ENCODE data around the gene C10orf90. TPM values are rescaled to one million over a fixed set of nuclear protein-coding genes. Genes with fewer than 3 reads are reported as not detected.

The C10orf90 gene
- total RNA-seq, 1 donor from 2014 or later, result not detected

DNA sequence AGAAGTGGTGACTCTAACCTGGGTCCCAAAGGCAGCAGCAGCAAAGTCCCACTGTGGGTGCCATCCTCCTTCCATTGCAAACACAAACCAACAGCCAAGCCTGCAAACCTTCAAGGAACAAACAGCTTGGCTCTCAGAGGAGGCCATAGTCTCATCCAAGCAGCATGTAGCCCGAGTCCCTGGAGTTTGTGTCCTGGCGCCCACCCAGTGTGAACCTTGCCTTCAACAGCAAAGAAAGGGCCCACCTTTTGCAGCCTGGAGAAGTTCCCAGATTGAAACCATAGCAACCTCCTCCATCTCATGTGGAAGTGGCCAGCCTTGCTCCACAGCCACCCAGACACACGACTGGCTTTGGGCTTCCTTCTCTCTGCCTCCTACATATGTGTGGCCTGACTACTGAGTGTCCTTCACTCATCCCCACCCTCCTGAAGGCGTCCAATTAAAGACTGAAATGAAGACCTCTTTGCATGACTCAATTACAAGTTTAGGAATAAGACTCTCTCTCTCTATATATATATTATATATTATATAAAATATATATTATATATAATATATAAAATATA, 106.1 kb downstream of the C10orf90 start:
- DNase-seq (no peak), ATAC-seq (no peak)
- H3K4me1 ChIP-seq, result no peaks in the 10 kb centered on the region
- TF ChIP-seq, protein P1, sequence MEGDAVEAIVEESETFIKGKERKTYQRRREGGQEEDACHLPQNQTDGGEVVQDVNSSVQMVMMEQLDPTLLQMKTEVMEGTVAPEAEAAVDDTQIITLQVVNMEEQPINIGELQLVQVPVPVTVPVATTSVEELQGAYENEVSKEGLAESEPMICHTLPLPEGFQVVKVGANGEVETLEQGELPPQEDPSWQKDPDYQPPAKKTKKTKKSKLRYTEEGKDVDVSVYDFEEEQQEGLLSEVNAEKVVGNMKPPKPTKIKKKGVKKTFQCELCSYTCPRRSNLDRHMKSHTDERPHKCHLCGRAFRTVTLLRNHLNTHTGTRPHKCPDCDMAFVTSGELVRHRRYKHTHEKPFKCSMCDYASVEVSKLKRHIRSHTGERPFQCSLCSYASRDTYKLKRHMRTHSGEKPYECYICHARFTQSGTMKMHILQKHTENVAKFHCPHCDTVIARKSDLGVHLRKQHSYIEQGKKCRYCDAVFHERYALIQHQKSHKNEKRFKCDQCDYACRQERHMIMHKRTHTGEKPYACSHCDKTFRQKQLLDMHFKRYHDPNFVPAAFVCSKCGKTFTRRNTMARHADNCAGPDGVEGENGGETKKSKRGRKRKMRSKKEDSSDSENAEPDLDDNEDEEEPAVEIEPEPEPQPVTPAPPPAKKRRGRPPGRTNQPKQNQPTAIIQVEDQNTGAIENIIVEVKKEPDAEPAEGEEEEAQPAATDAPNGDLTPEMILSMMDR (IDR thresholded peaks at IDR 0.05), result no peak
- intact Hi-C loops (cut with DNase I), result no loop called here
- H3K27me3 ChIP-seq, result no peaks in the 10 kb centered on the region
- no peak overlapping the region for H3K4me3 ChIP-seq
- no peaks in the 10 kb centered on the region for H3K9me3 ChIP-seq
- no peak overlapping the region for H3K27ac ChIP-seq
- H3K36me3 ChIP-seq, result no peaks in the 10 kb centered on the region

DNA sequence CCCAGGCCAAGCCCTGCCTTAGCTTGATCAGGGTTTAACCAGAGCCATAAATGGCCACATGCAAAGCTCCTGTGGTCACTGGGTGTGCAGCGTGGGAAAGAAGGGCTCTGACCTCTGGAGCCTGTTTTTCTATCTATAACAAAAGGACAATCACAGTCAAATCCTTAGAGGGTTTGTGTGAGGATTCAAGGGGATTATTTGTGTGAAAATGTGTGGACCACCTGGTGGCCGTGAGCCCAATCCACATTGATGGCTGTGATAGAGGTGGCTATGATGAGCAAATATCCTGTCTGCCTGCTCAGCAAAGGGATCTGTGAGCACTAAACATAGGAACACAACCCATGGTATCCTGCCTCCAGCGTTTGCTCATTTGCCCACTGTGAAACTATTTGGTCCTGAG, 107.1 kb downstream of the C10orf90 start:
- no peak overlapping the region for H3K27ac ChIP-seq
- no peaks in the 10 kb centered on the region for H3K9me3 ChIP-seq
- H3K36me3 ChIP-seq, result no peaks in the 10 kb centered on the region
- H3K4me1 ChIP-seq, result no peaks in the 10 kb centered on the region
- no peak for DNase-seq
- TF ChIP-seq, protein P1 (IDR thresholded peaks at IDR 0.05), result no peak
- intact Hi-C loops (cut with DNase I), result no loop called here
- no peak for ATAC-seq
- H3K27me3 ChIP-seq, result no peaks in the 10 kb centered on the region
- no peak overlapping the region for H3K4me3 ChIP-seq

DNA sequence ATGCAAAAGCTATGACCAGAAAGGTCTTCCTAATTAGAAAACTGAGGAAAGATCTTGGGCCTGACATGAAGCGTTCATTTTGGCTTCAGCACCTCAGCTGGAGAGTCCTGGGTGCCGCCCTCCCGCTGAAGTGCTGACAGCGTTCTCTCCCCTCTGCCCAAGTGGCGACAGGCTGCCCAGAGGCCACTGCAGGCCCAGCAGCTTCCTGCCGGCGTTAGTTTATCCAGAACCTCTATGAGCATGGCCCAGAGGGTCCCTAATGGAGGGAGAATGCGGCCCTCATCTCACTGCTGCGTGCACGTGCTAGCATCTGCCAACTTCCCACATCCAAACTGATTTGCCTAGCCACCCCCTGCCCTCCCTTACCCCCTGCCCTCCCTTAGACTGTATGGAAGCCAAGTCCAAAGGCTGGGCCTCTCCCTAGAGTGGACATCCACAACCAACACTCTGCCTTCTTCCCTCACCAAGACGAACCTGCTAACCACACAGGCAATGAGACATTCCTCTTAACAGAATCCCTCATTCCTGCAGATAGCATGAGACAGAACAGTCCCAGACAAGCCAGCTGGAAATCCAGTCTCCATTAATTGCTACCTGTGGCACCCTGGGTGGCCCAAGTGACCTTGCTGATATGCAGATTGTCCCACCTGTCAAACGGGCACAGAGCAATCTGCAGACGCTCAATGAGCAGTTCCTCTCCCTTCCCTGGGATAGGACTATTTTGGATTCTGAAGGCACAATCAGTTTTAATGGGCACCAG, 108.4 kb downstream of the C10orf90 start:
- Histone ChIP-seq H3K36me3 (no peaks in the 10 kb centered on the region), H3K27ac (no peak overlapping the region), H3K9me3 (no peaks in the 10 kb centered on the region), H3K27me3 (no peaks in the 10 kb centered on the region), H3K4me3 (no peak overlapping the region), H3K4me1 (no peaks in the 10 kb centered on the region)
- ATAC-seq, result peak; percentile 17
- DNase-seq, result no peak
- TF ChIP-seq, protein P1 (IDR thresholded peaks at IDR 0.05), result no peak
- intact Hi-C loops (cut with DNase I), result no loop called here

DNA sequence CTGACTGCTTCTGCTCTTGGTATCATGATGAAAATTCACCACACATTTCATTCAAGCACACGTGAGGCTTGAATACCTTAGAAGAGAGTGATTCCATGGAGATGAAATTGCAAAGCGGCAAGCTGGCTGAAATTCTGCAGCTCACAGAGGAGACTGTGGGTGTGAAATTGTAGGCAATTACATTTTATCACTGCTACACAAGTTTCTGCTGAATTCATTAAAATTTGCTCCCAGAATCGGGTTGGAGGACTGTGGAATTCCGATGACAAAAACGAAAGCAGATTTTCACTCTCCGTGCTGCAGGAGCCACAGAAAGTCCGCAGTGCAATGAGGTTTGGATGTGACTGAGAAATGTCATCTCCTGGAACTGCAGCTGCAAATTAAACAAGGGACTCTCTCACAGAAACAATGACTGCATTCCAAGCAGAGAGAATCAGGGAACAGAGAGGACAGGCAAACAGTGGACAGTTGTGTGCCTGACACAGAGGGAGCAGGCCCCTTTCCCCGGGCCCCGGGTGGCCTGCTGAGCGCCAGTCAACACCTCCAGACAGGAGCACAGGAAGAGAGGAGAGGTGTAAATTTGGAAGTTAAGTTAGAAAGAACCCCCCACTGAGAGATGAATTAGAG, 109.1 kb downstream of the C10orf90 start:
- DNase-seq, result no peak
- intact Hi-C loops (cut with DNase I), result no loop called here
- Histone ChIP-seq H3K9me3 (no peaks in the 10 kb centered on the region), H3K27me3 (no peaks in the 10 kb centered on the region), H3K27ac (no peak overlapping the region), H3K4me3 (peak overlapping the region; percentile 11), H3K36me3 (no peaks in the 10 kb centered on the region), H3K4me1 (no peaks in the 10 kb centered on the region)
- TF ChIP-seq, protein P1 (IDR thresholded peaks at IDR 0.05), result no peak
- no peak for ATAC-seq

DNA sequence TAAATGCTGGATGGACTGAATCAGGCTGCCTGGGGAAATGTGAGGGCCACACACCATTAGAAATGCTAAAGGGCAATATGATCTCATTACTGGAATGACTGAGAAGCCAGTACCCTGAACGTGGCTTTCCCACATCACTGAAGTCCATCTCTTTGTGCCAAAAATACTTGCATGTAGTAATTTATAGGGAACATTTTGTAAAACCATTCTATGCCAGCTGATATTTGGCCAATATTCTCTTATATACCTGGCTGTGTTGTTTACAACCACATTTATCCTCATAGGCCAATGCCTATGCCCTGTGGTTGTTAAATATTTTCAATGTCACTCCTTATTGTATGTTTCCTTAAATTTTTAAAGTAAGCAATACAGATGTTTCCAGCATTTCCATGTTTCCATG, 111.6 kb downstream of the C10orf90 start:
- no peaks in the 10 kb centered on the region for H3K4me1 ChIP-seq
- no peaks in the 10 kb centered on the region for H3K9me3 ChIP-seq
- no peak overlapping the region for H3K4me3 ChIP-seq
- H3K27ac ChIP-seq, result no peak overlapping the region
- TF ChIP-seq, protein P1 (IDR thresholded peaks at IDR 0.05), result no peak
- H3K36me3 ChIP-seq, result no peaks in the 10 kb centered on the region
- intact Hi-C loops (cut with DNase I), result no loop called here
- H3K27me3 ChIP-seq, result no peaks in the 10 kb centered on the region
- no peak for DNase-seq
- no peak for ATAC-seq
